HepG2 (cell line): ENCODE data around the gene LMOD2.

Experiments used
- EP300 ChIP-seq, 3 experiments: sonication (generic) in 1 of 3; formaldehyde crosslinking in 1 of 3; IDR thresholded peaks; 2 replicates each; pipeline versions ENCODE4 v1.5.1 to v1.6.1; 2011 to 2020; ENCODE audit warnings: low read depth in 2 of 3, low read length in 2 of 3, borderline replicate concordance in 1 of 3, improper control_type of control experiment in 1 of 3, mild to moderate bottlenecking in 1 of 3, missing genetic modification reagents in 1 of 3, moderate library complexity in 1 of 3
- YY1 ChIP-seq: IDR thresholded peaks from 2 replicates; pipeline ENCODE4 v1.6.1; 2011; ENCODE audit warnings: low read length, low read depth, moderate library complexity, mild to moderate bottlenecking; ENCODE audit not compliant: insufficient read depth, insufficient replicate concordance
- ZNF24 ChIP-seq: fragments of 450-650 bp; IDR thresholded peaks from 2 replicates; pipeline ENCODE4 v1.6.1; 2017; ENCODE audit warnings: antibody characterized with exemption, mild to moderate bottlenecking
- ZNF776 ChIP-seq: sonication (generic); formaldehyde crosslinking; IDR thresholded peaks from 2 replicates; pipeline ENCODE4 v1.4.0; 2020; ENCODE audit warnings: mild to moderate bottlenecking, missing genetic modification reagents
- TF ChIP-seq, protein P1 (sequence below): sonication (generic); formaldehyde crosslinking; IDR thresholded peaks from 2 replicates; pipeline ENCODE4 v1.5.0; 2020; ENCODE audit warnings: mild to moderate bottlenecking, missing genetic modification reagents, moderate library complexity
- TF ChIP-seq, protein P2 (sequence below): IDR thresholded peaks from 2 replicates; pipeline ENCODE4 v1.6.1; 2012; ENCODE audit warnings: inconsistent platforms

DNA sequence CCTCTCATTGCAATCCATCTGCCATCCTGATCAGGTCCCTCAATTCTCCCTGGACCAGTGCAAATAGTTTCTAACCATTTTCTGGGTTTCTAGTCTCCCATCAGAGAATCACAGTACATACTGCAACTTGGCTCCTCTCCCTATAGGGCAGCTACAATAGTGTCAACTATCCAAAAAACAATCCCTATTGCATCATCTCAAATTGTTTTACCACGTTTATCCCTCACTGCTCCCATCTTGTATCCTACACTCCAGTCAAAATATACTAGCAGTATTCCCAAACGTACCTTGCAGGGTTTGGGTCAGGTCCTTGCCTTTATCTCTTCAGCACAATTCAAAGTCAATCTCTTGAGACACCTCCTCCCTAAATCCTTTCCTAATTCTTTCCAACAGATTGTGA, 30.4 kb upstream of the LMOD2 start:
- TF ChIP-seq ZNF776 (CRISPR knock-in tag) = no peak
- TF ChIP-seq, protein P1, sequence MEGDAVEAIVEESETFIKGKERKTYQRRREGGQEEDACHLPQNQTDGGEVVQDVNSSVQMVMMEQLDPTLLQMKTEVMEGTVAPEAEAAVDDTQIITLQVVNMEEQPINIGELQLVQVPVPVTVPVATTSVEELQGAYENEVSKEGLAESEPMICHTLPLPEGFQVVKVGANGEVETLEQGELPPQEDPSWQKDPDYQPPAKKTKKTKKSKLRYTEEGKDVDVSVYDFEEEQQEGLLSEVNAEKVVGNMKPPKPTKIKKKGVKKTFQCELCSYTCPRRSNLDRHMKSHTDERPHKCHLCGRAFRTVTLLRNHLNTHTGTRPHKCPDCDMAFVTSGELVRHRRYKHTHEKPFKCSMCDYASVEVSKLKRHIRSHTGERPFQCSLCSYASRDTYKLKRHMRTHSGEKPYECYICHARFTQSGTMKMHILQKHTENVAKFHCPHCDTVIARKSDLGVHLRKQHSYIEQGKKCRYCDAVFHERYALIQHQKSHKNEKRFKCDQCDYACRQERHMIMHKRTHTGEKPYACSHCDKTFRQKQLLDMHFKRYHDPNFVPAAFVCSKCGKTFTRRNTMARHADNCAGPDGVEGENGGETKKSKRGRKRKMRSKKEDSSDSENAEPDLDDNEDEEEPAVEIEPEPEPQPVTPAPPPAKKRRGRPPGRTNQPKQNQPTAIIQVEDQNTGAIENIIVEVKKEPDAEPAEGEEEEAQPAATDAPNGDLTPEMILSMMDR = no peak
- TF ChIP-seq ZNF24 = no peak
- no peak for TF ChIP-seq EP300 (IDR thresholded peaks at IDR 0.05; ENCODE audit: low read depth in 2 of 2, low read length in 2 of 2)
- TF ChIP-seq EP300 (CRISPR knock-in tag; IDR thresholded peaks at IDR 0.05; ENCODE audit: borderline replicate concordance) = no peak
- TF ChIP-seq YY1 = no peak
- TF ChIP-seq, protein P2, sequence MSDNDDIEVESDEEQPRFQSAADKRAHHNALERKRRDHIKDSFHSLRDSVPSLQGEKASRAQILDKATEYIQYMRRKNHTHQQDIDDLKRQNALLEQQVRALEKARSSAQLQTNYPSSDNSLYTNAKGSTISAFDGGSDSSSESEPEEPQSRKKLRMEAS = no peak
